ENCODE results near the gene XPO6.

DNA sequence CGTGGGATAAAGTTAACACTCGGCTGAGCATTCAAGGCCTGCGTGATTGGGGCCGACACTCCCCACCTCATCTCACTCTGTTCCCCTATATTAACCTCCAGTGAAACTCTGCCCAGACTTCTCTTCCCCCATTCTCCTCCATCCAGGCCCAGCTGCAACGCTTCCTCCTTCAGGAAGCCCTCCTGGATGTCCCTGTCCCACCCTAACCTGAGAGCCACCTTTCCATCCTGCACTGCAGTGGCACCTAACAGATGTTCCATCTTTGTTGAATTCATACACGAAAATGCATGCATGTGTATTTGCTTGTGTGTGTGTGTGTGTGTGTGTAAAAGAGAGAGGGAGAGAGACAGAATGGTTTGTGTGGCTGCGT, 48.0 kb upstream of the XPO6 start:
- TF ChIP-seq, protein P1, sequence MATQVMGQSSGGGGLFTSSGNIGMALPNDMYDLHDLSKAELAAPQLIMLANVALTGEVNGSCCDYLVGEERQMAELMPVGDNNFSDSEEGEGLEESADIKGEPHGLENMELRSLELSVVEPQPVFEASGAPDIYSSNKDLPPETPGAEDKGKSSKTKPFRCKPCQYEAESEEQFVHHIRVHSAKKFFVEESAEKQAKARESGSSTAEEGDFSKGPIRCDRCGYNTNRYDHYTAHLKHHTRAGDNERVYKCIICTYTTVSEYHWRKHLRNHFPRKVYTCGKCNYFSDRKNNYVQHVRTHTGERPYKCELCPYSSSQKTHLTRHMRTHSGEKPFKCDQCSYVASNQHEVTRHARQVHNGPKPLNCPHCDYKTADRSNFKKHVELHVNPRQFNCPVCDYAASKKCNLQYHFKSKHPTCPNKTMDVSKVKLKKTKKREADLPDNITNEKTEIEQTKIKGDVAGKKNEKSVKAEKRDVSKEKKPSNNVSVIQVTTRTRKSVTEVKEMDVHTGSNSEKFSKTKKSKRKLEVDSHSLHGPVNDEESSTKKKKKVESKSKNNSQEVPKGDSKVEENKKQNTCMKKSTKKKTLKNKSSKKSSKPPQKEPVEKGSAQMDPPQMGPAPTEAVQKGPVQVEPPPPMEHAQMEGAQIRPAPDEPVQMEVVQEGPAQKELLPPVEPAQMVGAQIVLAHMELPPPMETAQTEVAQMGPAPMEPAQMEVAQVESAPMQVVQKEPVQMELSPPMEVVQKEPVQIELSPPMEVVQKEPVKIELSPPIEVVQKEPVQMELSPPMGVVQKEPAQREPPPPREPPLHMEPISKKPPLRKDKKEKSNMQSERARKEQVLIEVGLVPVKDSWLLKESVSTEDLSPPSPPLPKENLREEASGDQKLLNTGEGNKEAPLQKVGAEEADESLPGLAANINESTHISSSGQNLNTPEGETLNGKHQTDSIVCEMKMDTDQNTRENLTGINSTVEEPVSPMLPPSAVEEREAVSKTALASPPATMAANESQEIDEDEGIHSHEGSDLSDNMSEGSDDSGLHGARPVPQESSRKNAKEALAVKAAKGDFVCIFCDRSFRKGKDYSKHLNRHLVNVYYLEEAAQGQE (IDR thresholded peaks at IDR 0.05): no peak
- TF ChIP-seq RAD21 (IDR thresholded peaks at IDR 0.05) (no peak), RXRA (IDR thresholded peaks at IDR 0.05) (no peak), JUND (IDR thresholded peaks at IDR 0.05) (no peak), GABPA (IDR thresholded peaks at IDR 0.05 in 1 of 2, conservative IDR thresholded peaks at IDR 0.05 in 1 of 2) (no peak), SP1 (IDR thresholded peaks at IDR 0.05) (no peak), NR2F2 (IDR thresholded peaks at IDR 0.05) (no peak), FOXA1 (IDR thresholded peaks at IDR 0.05) (no peak)
- TF ChIP-seq, protein P2, sequence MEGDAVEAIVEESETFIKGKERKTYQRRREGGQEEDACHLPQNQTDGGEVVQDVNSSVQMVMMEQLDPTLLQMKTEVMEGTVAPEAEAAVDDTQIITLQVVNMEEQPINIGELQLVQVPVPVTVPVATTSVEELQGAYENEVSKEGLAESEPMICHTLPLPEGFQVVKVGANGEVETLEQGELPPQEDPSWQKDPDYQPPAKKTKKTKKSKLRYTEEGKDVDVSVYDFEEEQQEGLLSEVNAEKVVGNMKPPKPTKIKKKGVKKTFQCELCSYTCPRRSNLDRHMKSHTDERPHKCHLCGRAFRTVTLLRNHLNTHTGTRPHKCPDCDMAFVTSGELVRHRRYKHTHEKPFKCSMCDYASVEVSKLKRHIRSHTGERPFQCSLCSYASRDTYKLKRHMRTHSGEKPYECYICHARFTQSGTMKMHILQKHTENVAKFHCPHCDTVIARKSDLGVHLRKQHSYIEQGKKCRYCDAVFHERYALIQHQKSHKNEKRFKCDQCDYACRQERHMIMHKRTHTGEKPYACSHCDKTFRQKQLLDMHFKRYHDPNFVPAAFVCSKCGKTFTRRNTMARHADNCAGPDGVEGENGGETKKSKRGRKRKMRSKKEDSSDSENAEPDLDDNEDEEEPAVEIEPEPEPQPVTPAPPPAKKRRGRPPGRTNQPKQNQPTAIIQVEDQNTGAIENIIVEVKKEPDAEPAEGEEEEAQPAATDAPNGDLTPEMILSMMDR (IDR thresholded peaks at IDR 0.05; ENCODE audit: low read depth, low read length, missing input control): no peak
- TF ChIP-seq, protein P3, sequence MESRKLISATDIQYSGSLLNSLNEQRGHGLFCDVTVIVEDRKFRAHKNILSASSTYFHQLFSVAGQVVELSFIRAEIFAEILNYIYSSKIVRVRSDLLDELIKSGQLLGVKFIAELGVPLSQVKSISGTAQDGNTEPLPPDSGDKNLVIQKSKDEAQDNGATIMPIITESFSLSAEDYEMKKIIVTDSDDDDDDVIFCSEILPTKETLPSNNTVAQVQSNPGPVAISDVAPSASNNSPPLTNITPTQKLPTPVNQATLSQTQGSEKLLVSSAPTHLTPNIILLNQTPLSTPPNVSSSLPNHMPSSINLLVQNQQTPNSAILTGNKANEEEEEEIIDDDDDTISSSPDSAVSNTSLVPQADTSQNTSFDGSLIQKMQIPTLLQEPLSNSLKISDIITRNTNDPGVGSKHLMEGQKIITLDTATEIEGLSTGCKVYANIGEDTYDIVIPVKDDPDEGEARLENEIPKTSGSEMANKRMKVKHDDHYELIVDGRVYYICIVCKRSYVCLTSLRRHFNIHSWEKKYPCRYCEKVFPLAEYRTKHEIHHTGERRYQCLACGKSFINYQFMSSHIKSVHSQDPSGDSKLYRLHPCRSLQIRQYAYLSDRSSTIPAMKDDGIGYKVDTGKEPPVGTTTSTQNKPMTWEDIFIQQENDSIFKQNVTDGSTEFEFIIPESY (IDR thresholded peaks at IDR 0.05): no peak
- TF ChIP-seq, protein P4, sequence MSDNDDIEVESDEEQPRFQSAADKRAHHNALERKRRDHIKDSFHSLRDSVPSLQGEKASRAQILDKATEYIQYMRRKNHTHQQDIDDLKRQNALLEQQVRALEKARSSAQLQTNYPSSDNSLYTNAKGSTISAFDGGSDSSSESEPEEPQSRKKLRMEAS (IDR thresholded peaks at IDR 0.05): no peak
